Measurements from ENCODE around the gene PITPNC1.
"Not testable (repeated sequence)": the region's sequence is repeated elsewhere in the genome, so short reads cannot be mapped to it uniquely, and the experiment has no call there.

DNA sequence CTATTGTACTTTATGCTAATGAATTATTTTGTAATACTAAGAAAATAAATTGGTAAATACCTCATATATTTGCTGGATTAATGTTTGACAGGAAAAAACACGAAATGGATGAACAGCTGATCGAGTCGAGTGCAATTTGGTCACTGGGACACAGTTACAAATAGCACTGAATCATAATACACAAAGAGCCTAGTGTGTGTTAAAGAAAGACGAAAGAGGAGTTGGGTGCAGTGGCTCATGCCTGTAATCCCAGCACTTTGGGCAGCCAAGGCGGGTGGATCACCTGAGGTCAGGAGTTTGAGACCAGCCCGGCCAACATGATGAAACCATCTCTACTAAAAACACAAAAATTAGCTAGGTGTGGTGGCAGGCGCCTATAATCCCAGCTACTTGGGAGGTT, 38.7 kb upstream of the PITPNC1 start:
- TF ChIP-seq, protein P1, sequence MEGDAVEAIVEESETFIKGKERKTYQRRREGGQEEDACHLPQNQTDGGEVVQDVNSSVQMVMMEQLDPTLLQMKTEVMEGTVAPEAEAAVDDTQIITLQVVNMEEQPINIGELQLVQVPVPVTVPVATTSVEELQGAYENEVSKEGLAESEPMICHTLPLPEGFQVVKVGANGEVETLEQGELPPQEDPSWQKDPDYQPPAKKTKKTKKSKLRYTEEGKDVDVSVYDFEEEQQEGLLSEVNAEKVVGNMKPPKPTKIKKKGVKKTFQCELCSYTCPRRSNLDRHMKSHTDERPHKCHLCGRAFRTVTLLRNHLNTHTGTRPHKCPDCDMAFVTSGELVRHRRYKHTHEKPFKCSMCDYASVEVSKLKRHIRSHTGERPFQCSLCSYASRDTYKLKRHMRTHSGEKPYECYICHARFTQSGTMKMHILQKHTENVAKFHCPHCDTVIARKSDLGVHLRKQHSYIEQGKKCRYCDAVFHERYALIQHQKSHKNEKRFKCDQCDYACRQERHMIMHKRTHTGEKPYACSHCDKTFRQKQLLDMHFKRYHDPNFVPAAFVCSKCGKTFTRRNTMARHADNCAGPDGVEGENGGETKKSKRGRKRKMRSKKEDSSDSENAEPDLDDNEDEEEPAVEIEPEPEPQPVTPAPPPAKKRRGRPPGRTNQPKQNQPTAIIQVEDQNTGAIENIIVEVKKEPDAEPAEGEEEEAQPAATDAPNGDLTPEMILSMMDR (IDR thresholded peaks at IDR 0.05; ENCODE audit: low read length), result not testable (repeated sequence)
- TF ChIP-seq EZH2phosphoT487 (IDR thresholded peaks at IDR 0.05; ENCODE audit: low read length); EZH2 (optimal IDR thresholded peaks at IDR 0.05; ENCODE audit: low read depth, low read length): not testable (repeated sequence)
